HG03196 (cell line): ENCODE data around the gene RAB14.

ENCODE experiments used
- ATAC-seq: cut with Tn5 transposase; IDR thresholded peaks from one replicate; pipeline ENCODE4 v1.9.1; 2021; ENCODE audit not compliant: unreplicated experiment

RAB14 gene

GRCh38 chr9:121201738-121202533 lies at the start of gene RAB14:
Gene RAB14, minus strand, starts transcription at chr9:121201869. Its CDS starts 8,457 bp downstream, at chr9:121193412.
- ATAC-seq = peak; percentile 87

- no peak for ATAC-seq
Measured at GRCh38 chr9:121249563-121249962, 47.9 kb upstream of the RAB14 start.

- no peak for ATAC-seq
Measured at GRCh38 chr9:121246821-121247561, 45.3 kb upstream of the RAB14 start.

GRCh38 chr9:121242959-121243346 lies 41.3 kb upstream of the RAB14 start:
- ATAC-seq = no peak

GRCh38 chr9:121242219-121242958 lies 40.7 kb upstream of the RAB14 start:
- ATAC-seq = no peak

- ATAC-seq = no peak
Measured at GRCh38 chr9:121240472-121241135, 38.9 kb upstream of the RAB14 start.

DNA sequence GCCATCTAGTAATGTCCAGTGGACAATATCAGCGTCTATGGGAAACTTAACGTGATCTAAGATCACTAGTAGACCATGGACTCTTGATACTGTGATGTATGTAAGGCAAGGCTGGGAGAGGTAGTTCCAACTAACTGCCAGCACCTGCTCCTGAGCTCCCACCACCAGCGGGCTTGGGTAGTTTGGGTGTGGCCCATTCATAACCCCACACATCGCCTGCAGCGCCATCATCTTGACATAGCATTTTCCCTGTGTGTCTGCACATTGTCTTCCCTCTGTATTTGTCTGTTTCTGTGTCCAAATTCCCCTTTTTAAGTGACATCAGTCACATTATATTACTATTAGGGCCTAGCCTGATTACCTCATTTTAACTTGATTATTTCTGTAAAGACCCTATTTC lies 38.2 kb upstream of the RAB14 start:
- ATAC-seq = no peak

GRCh38 chr9:121239071-121239470 lies 37.4 kb upstream of the RAB14 start:
- no peak for ATAC-seq

GRCh38 chr9:121237916-121238315 lies 36.2 kb upstream of the RAB14 start:
- ATAC-seq = no peak

GRCh38 chr9:121235512-121235911 lies 33.8 kb upstream of the RAB14 start:
- no peak for ATAC-seq

- no peak for ATAC-seq
Measured at GRCh38 chr9:121234832-121235161, 33.1 kb upstream of the RAB14 start.

- no peak for ATAC-seq
Measured at GRCh38 chr9:121233906-121234831, 32.5 kb upstream of the RAB14 start.

GRCh38 chr9:121232251-121232650 lies 30.6 kb upstream of the RAB14 start:
- ATAC-seq = no peak

- no peak for ATAC-seq
Measured at GRCh38 chr9:121230256-121230655, 28.6 kb upstream of the RAB14 start.

DNA sequence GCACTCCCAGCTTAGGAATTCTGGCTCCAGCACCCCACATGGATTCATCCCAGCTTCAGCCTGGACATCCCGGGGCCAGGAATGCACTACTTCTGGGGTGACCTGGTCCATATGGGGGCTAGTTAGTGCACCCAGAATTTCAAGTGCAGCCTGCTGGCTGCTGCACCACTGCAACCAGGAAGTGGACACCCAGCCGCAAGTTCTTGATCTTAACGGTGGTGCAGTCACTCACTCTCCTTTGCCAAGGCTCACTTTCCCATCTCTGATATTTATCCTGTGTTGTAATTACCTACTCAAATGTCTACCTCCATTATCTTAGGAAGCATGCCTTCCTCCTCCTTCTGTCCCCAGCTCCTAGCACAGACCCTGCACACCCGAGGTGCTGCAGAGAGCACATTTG lies 26.2 kb upstream of the RAB14 start:
- ATAC-seq = no peak

- ATAC-seq = no peak
Measured at GRCh38 chr9:121226175-121226574, 24.5 kb upstream of the RAB14 start.

- no peak for ATAC-seq
Measured at GRCh38 chr9:121225240-121225639, 23.6 kb upstream of the RAB14 start.

- ATAC-seq = no peak
Measured at GRCh38 chr9:121222524-121223171, 21.0 kb upstream of the RAB14 start.

GRCh38 chr9:121221664-121222055 lies 20.0 kb upstream of the RAB14 start:
- no peak for ATAC-seq
